ENCODE measurements around the gene RPF1.

DNA sequence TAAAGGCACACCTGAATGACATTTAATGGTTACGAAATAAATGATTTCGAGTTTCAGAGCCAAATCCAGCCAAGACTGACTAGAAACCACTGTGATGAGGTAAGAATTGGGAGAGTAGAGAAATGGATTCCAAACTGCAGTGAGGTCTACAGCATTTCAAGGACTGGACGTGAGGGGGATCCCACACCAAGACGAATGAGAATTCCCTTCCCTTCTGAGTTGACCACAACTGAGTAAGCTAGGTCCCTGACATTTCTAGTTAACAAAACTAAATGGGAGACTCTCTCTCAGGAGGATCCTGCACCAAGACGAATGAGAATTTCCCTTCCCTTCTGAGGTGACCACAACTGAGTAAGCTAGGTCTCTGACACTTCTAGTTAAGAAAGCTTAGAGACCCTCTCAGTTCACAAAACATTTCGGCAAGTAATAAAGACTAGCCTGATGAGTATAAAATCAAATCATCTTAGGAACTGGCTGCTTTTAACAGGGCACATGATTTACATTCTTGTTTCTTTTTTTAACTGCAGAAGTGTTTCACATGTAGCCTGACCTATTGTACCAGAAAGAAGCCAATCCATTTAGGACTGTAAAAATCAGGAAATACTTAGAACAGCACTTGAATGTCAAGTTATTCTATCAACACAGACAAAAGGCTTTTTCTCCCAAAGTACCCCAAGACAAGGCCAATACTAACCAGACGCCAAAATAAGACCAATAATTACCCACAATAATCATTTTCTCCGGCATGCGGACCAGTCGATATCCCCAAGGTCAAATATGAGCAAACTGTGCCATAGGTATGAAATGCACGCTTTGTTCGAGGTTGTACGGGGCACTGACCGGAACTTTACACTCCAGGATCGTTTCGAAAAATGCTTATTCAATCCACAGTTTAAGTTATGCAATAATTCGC is 25.8 kb downstream of the RPF1 start:
- TF ChIP-seq, protein P1, sequence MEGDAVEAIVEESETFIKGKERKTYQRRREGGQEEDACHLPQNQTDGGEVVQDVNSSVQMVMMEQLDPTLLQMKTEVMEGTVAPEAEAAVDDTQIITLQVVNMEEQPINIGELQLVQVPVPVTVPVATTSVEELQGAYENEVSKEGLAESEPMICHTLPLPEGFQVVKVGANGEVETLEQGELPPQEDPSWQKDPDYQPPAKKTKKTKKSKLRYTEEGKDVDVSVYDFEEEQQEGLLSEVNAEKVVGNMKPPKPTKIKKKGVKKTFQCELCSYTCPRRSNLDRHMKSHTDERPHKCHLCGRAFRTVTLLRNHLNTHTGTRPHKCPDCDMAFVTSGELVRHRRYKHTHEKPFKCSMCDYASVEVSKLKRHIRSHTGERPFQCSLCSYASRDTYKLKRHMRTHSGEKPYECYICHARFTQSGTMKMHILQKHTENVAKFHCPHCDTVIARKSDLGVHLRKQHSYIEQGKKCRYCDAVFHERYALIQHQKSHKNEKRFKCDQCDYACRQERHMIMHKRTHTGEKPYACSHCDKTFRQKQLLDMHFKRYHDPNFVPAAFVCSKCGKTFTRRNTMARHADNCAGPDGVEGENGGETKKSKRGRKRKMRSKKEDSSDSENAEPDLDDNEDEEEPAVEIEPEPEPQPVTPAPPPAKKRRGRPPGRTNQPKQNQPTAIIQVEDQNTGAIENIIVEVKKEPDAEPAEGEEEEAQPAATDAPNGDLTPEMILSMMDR (IDR thresholded peaks at IDR 0.05; ENCODE audit: poor library complexity, severe bottlenecking), result no peak
- TF ChIP-seq POLR2AphosphoS5 (IDR thresholded peaks at IDR 0.05), result no peak

Data from neural cell (in vitro differentiated cells).